ENCODE measurements around the gene PITPNM1.

GRCh38 chr11:67483831-67484665, 21.1 kb downstream of the PITPNM1 start:
- no peak for TF ChIP-seq POLR2AphosphoS5 (IDR thresholded peaks at IDR 0.05; ENCODE audit: low read depth)
- no peak for TF ChIP-seq CTCF (IDR thresholded peaks at IDR 0.05; ENCODE audit: insufficient read depth, low read length)
- no peak for TF ChIP-seq REST (IDR thresholded peaks at IDR 0.05; ENCODE audit: insufficient replicate concordance, low read depth)

Measured in HL-60 (cell line).